Transverse colon (tissue), 4 donors: Measurements from ENCODE around the gene MN1. TPM values are rescaled to one million over a fixed set of nuclear protein-coding genes. Genes with fewer than 3 reads are reported as not detected.

Experiments
- DNase-seq: peaks from one replicate; pipeline ENCODE4 v3.0.0-alpha.2; 2019
- H3K27ac ChIP-seq, 4 donors: fragments of 200-600 bp; sonication (generic); 2 replicates each; pipeline ENCODE4 v1.5.1; 2016 to 2018; ENCODE audit warnings: inconsistent platforms in 4 of 4
- H3K27me3 ChIP-seq: fragments of 200-600 bp; sonication (generic); 2 replicates; pipeline ENCODE4 v1.5.1; 2017; ENCODE audit warnings: inconsistent platforms
- H3K36me3 ChIP-seq, 4 donors: fragments of 200-600 bp; sonication (generic); 2 replicates each; pipeline ENCODE4 v1.5.1; 2017 to 2019; ENCODE audit warnings: inconsistent platforms in 4 of 4
- H3K4me1 ChIP-seq, 4 donors: fragments of 200-600 bp; sonication (generic); 2 replicates each; pipeline ENCODE4 v1.5.1; 2017 to 2020; ENCODE audit warnings: inconsistent platforms in 4 of 4
- H3K4me3 ChIP-seq, 4 donors: fragments of 200-600 bp; sonication (generic); 1 replicate in 1 of 4; 2 replicates in 3 of 4; pipeline versions ENCODE4 v1.5.1 to v1.6.1; 2017 to 2019; ENCODE audit warnings: inconsistent platforms in 4 of 4
- H3K9me3 ChIP-seq, 2 donors: fragments of 200-600 bp; sonication (generic); 2 replicates each; pipeline ENCODE4 v1.5.1; 2017 to 2019; ENCODE audit warnings: inconsistent platforms in 2 of 2
- CTCF ChIP-seq, 5 experiments: fragments of 200-600 bp in 3 of 5; fragments of 450-650 bp in 2 of 5; sonication (generic) in 3 of 5; IDR thresholded peaks; 1 replicate in 2 of 5; 2 replicates in 3 of 5; pipeline ENCODE4 v1.5.1; 2016 to 2017; ENCODE audit warnings: antibody characterized with exemption in 5 of 5, inconsistent platforms in 3 of 5, mild to moderate bottlenecking in 2 of 5, moderate library complexity in 1 of 5
- EP300 ChIP-seq: sonication (generic); formaldehyde crosslinking; IDR thresholded peaks from one replicate; pipeline ENCODE4 v1.6.1; 2017; ENCODE audit warnings: antibody characterized with exemption, low read depth
- POLR2A ChIP-seq: fragments of 450-650 bp; IDR thresholded peaks from one replicate; pipeline ENCODE4 v1.6.1; 2016; ENCODE audit warnings: antibody characterized with exemption, mild to moderate bottlenecking, moderate library complexity
- POLR2AphosphoS5 ChIP-seq, 3 donors: sonication (generic); formaldehyde crosslinking; IDR thresholded peaks; one replicate each; pipeline ENCODE4 v1.6.1; 2016; ENCODE audit warnings: antibody characterized with exemption in 3 of 3
- WGBS, 2 donors: methylation state at CpG; one replicate each; pipeline ENCODE4 v1.1.5; 2018; ENCODE audit warnings: low coverage in 1 of 2; 5-methylcytosine and 5-hydroxymethylcytosine counted together
- in situ Hi-C, 4 donors: fragments of 200-750 bp; cut with MboI; loops; one replicate each; pipeline versions ENCODE4 v1.15.0 to v1.15.1; 2017; ENCODE audit warnings: low sequenced_read_pairs in 3 of 4, low pct_ligation_motif_present in 1 of 4, low pct_unique_long_range_greater_than_20kb in 1 of 4
- intact Hi-C: fragments of 100-400 bp; cut with DNase I; formaldehyde crosslinking; loops from one replicate; pipeline ENCODE4 v1.15.1; 2023; ENCODE audit warnings: low total_unique reads
- total RNA-seq, 4 donors: library from RNA; depleted of rRNA; stranded (reverse); fragments of >200 nt; gene quantifications; one replicate each; pipeline ENCODE4 v1.1.0, GENCODE V29; 2016

The MN1 gene
- total RNA-seq, 4 donors from 2014 or later, result 1.1 to 4.2 (median 3.0) TPM

GRCh38 chr22:27732391-27732790 is 69.2 kb downstream of the MN1 start:
- in situ Hi-C loops, result no loop called here
- TF ChIP-seq CTCF (IDR thresholded peaks at IDR 0.05) (no peak), EP300 (no peak), POLR2AphosphoS5 (IDR thresholded peaks at IDR 0.05) (no peak), POLR2A (no peak)

GRCh38 chr22:27731621-27732020 is 69.9 kb downstream of the MN1 start:
- Histone ChIP-seq H3K27me3 (no peaks in the 10 kb centered on the region), H3K36me3 (no peaks in the 10 kb centered on the region), H3K27ac (no peak overlapping the region), H3K4me1 (peaks cover 0 to 6% (median 2%) of the 10 kb centered on the region in 4 donors), H3K4me3 (no peak overlapping the region), H3K9me3 (no peaks in the 10 kb centered on the region)
- no peak for DNase-seq
- intact Hi-C loops, result no loop called here
- in situ Hi-C loops, result no loop called here
- 73 to 90% methylated on average over 2 to 3 of the region's 3 CpGs for WGBS, 2 donors
- TF ChIP-seq POLR2A (no peak), EP300 (no peak), POLR2AphosphoS5 (IDR thresholded peaks at IDR 0.05) (no peak), CTCF (IDR thresholded peaks at IDR 0.05) (no peak)

More at GRCh38 chr22:27732391-27732790, 69.2 kb downstream of the MN1 start:
- H3K27ac ChIP-seq, result no peak overlapping the region
- H3K4me3 ChIP-seq, result no peak overlapping the region
- DNase-seq, result no peak
- H3K9me3 ChIP-seq, result peaks cover 2% of the 10 kb centered on the region in 2 donors
- no peaks in the 10 kb centered on the region for H3K27me3 ChIP-seq
- H3K4me1 ChIP-seq, result no peaks in the 10 kb centered on the region
- WGBS, 2 donors, result 86% methylated on average over 2 of the region's 2 CpGs; no CpG with 5 or more reads in 1 of the 2 donors
- intact Hi-C loops, result no loop called here
- H3K36me3 ChIP-seq, result no peaks in the 10 kb centered on the region

GRCh38 chr22:27730641-27731433 is 70.7 kb downstream of the MN1 start:
- no peaks in the 10 kb centered on the region for H3K9me3 ChIP-seq
- H3K4me3 ChIP-seq, result no peak overlapping the region
- DNase-seq, result no peak
- no peaks in the 10 kb centered on the region for H3K36me3 ChIP-seq
- WGBS, 2 donors, result 82% methylated on average over 9 of the region's 9 CpGs; no CpG with 5 or more reads in 1 of the 2 donors
- no peaks in the 10 kb centered on the region for H3K27me3 ChIP-seq
- in situ Hi-C loops, result no loop called here
- no peak for TF ChIP-seq CTCF (IDR thresholded peaks at IDR 0.05)
- TF ChIP-seq POLR2A, result no peak
- no peak for TF ChIP-seq POLR2AphosphoS5 (IDR thresholded peaks at IDR 0.05)
- TF ChIP-seq EP300, result no peak
- H3K27ac ChIP-seq, result no peak overlapping the region
- intact Hi-C loops, result no loop called here
- peaks cover 0 to 11% (median 3%) of the 10 kb centered on the region in 4 donors for H3K4me1 ChIP-seq

GRCh38 chr22:27729246-27729645 is 72.3 kb downstream of the MN1 start:
- intact Hi-C loops (no loop called here), in situ Hi-C loops (no loop called here)
- TF ChIP-seq CTCF (IDR thresholded peaks at IDR 0.05) (no peak), POLR2A (no peak), POLR2AphosphoS5 (IDR thresholded peaks at IDR 0.05) (no peak), EP300 (no peak)
- Histone ChIP-seq H3K36me3 (no peaks in the 10 kb centered on the region), H3K4me3 (no peak overlapping the region), H3K27ac (no peak overlapping the region), H3K4me1 (peaks cover 0 to 11% (median 3%) of the 10 kb centered on the region in 4 donors), H3K27me3 (no peaks in the 10 kb centered on the region), H3K9me3 (no peaks in the 10 kb centered on the region)
- 72 to 100% methylated on average over 1 to 4 of the region's 4 CpGs for WGBS, 2 donors
- DNase-seq, result no peak
